GM12873 (cell line): ENCODE data around the gene DERL3.

ENCODE experiments used
- CTCF ChIP-seq: IDR thresholded peaks from 2 replicates; pipeline ENCODE4 v1.5.1; 2012; ENCODE audit warnings: low read depth, mild to moderate bottlenecking, moderate library complexity, low read length, control low read depth; ENCODE audit not compliant: insufficient read depth; ENCODE audit errors: missing control alignments

The DERL3 gene

GRCh38 chr22:23827351-23827995 lies 11.3 kb downstream of the DERL3 start:
- no peak for TF ChIP-seq CTCF

- TF ChIP-seq CTCF: no peak
Measured at GRCh38 chr22:23826510-23827350, 12.1 kb downstream of the DERL3 start.

GRCh38 chr22:23825246-23825905 lies 13.4 kb downstream of the DERL3 start:
- no peak for TF ChIP-seq CTCF

- no peak for TF ChIP-seq CTCF
Measured at GRCh38 chr22:23824476-23825245, 14.1 kb downstream of the DERL3 start.

GRCh38 chr22:23823331-23823791 lies 15.4 kb downstream of the DERL3 start:
- TF ChIP-seq CTCF: no peak

- no peak for TF ChIP-seq CTCF
Measured at GRCh38 chr22:23822101-23822671, 16.6 kb downstream of the DERL3 start.
